ENCODE results near the gene SUPT4H1.
"Not testable (repeated sequence)": the region's sequence is repeated elsewhere in the genome, so short reads cannot be mapped to it uniquely, and the experiment has no call there.

The SUPT4H1 gene

GRCh38 chr17:58351831-58352595 is at the start of gene SUPT4H1:
Gene SUPT4H1 (minus strand): TSS chr17:58352201. CDS start chr17:58352135, 66 bp downstream.
- DNase-seq, result peak; percentile 94

GRCh38 chr17:58401287-58401686 is 49.3 kb upstream of the SUPT4H1 start:
- no peak for DNase-seq

- no peak for DNase-seq
Measured at GRCh38 chr17:58400826-58401225, 48.8 kb upstream of the SUPT4H1 start.

- DNase-seq, result no peak
Measured at GRCh38 chr17:58399974-58400373, 48.0 kb upstream of the SUPT4H1 start.

- no peak for DNase-seq
Measured at GRCh38 chr17:58398574-58399266, 46.7 kb upstream of the SUPT4H1 start.

- not testable (repeated sequence) for DNase-seq
Measured at GRCh38 chr17:58397421-58397820, 45.4 kb upstream of the SUPT4H1 start.

- DNase-seq, result no peak
Measured at GRCh38 chr17:58396173-58396572, 44.2 kb upstream of the SUPT4H1 start.

GRCh38 chr17:58394534-58395223 is 42.7 kb upstream of the SUPT4H1 start:
- DNase-seq, result no peak

GRCh38 chr17:58391302-58391984 is 39.4 kb upstream of the SUPT4H1 start:
- DNase-seq, result no peak

- no peak for DNase-seq
Measured at GRCh38 chr17:58390884-58391283, 38.9 kb upstream of the SUPT4H1 start.

- no peak for DNase-seq
Measured at GRCh38 chr17:58388302-58389190, 36.5 kb upstream of the SUPT4H1 start.

- DNase-seq, result no peak
Measured at GRCh38 chr17:58387834-58388233, 35.8 kb upstream of the SUPT4H1 start.

- no peak for DNase-seq
Measured at GRCh38 chr17:58386708-58387107, 34.7 kb upstream of the SUPT4H1 start.

- no peak for DNase-seq
Measured at GRCh38 chr17:58385359-58385899, 33.4 kb upstream of the SUPT4H1 start.

- no peak for DNase-seq
Measured at GRCh38 chr17:58384897-58385296, 32.9 kb upstream of the SUPT4H1 start.

GRCh38 chr17:58383892-58384462 is 32.0 kb upstream of the SUPT4H1 start:
- DNase-seq, result no peak

GRCh38 chr17:58382872-58383242 is 30.9 kb upstream of the SUPT4H1 start:
- no peak for DNase-seq

- DNase-seq, result no peak
Measured at GRCh38 chr17:58382108-58382871, 30.3 kb upstream of the SUPT4H1 start.

- peak; percentile 48 for DNase-seq
Measured at GRCh38 chr17:58381124-58382035, 29.4 kb upstream of the SUPT4H1 start.
